ENCODE results near the gene STK36. TPM values are rescaled to one million over a fixed set of nuclear protein-coding genes. Genes with fewer than 3 reads are reported as not detected.

Gene STK36
- total RNA-seq, 1 experiment from 2014 or later = 38.7 TPM

GRCh38 chr2:218721488-218721887, 49.6 kb downstream of the STK36 start:
- Histone ChIP-seq H3K4me2 (ENCODE audit: insufficient read depth, insufficient read length, low read length) (no peak overlapping the region), H4K5ac (ENCODE audit: insufficient read length, low read depth, low read length) (no peak overlapping the region), H2BK15ac (ENCODE audit: low read depth, low read length) (no peak overlapping the region), H3K23me2 (ENCODE audit: insufficient read length, low read depth, low read length, poor library complexity, severe bottlenecking) (no peaks in the 10 kb centered on the region), H2BK5ac (ENCODE audit: insufficient read length, low read length) (no peak overlapping the region), H3K56ac (ENCODE audit: insufficient read length, low read depth, low read length) (no peak overlapping the region), H2AFZ (ENCODE audit: low read length) (no peak overlapping the region), H3K14ac (ENCODE audit: insufficient read depth, low read length) (no peak overlapping the region), H4K8ac (replicated peaks; ENCODE audit: insufficient read length, low read depth, low read length) (no peak overlapping the region), H3T11ph (ENCODE audit: low read length) (no peak overlapping the region), H3K79me1 (ENCODE audit: insufficient read depth, low read depth, low read length, poor library complexity, severe bottlenecking) (peaks cover 10% of the 10 kb centered on the region), H3K79me2 (ENCODE audit: insufficient read depth, low read length) (peaks cover 13% of the 10 kb centered on the region; the same call in 1 of the 2 replicates), H3K18ac (ENCODE audit: insufficient read length, low read depth, low read length) (no peak overlapping the region), H3K9ac (ENCODE audit: extremely low read depth, insufficient read length, low read length) (no peak overlapping the region), H3K9me3 (ENCODE audit: control insufficient read depth, low read depth, low read length) (no peaks in the 10 kb centered on the region), H3K4ac (ENCODE audit: low read depth, low read length) (no peak overlapping the region), H3K23ac (ENCODE audit: insufficient read length, low read depth, low read length) (no peak overlapping the region), H3K27ac (ENCODE audit: insufficient read length, low read depth, low read length) (no peak overlapping the region), H2BK12ac (ENCODE audit: insufficient read length, low read depth, low read length) (no peak overlapping the region), H3K4me1 (ENCODE audit: insufficient read depth, low read length) (peaks cover 14% of the 10 kb centered on the region; the same call in 1 of the 2 replicates), H3K27me3 (ENCODE audit: insufficient read depth, low read length) (no peaks in the 10 kb centered on the region), H4K91ac (ENCODE audit: insufficient read length, low read depth, low read length) (no peak overlapping the region), H2BK120ac (ENCODE audit: low read depth, low read length, poor library complexity, severe bottlenecking) (no peak overlapping the region), H2AK5ac (ENCODE audit: insufficient read length, low read length) (no peak overlapping the region), H2BK20ac (ENCODE audit: low read depth, low read length, poor library complexity, severe bottlenecking) (no peak overlapping the region), H4K20me1 (ENCODE audit: control insufficient read depth, insufficient read depth, insufficient read length) (no peaks in the 10 kb centered on the region)
- H3K9me3 Mint-ChIP-seq = peaks cover 15 to 16% of the 10 kb centered on the region in 2 experiments
- H3K27ac Mint-ChIP-seq = no peak overlapping the region
- no peak overlapping the region for H3K4me3 Mint-ChIP-seq
- H3K4me1 Mint-ChIP-seq = peaks cover 31 to 34% of the 10 kb centered on the region in 2 experiments
- H3K36me3 Mint-ChIP-seq (ENCODE audit: insufficient read depth in 1 of 3, low read depth in 3 of 3) = peaks cover 22 to 32% (median 28%) of the 10 kb centered on the region in 3 experiments
- DNase-seq = no peak
- H3K27me3 Mint-ChIP-seq (ENCODE audit: low read depth) = no peaks in the 10 kb centered on the region
- no peak for TF ChIP-seq CTCF (conservative IDR thresholded peaks at IDR 0.05)

Data from H9 (cell line).